HepG2 (cell line): ENCODE measurements around the gene MRFAP1. TPM values are rescaled to one million over a fixed set of nuclear protein-coding genes. Genes with fewer than 3 reads are reported as not detected.

ENCODE experiments used
- DPF2 ChIP-seq: sonication (generic); formaldehyde crosslinking; IDR thresholded peaks from 2 replicates; pipeline ENCODE4 v1.4.0; 2020; ENCODE audit warnings: mild to moderate bottlenecking, low read depth, missing genetic modification reagents, borderline replicate concordance
- MAZ ChIP-seq, 2 experiments: sonication (generic) in 1 of 2; formaldehyde crosslinking in 1 of 2; IDR thresholded peaks; 2 replicates each; pipeline versions ENCODE4 v1.5.0 to v1.6.1; 2012 to 2020; ENCODE audit warnings: low read depth in 2 of 2, mild to moderate bottlenecking in 2 of 2, borderline replicate concordance in 1 of 2, improper control_type of control experiment in 1 of 2, low read length in 1 of 2, missing genetic modification reagents in 1 of 2, moderate library complexity in 1 of 2
- MEIS2 ChIP-seq: sonication (generic); formaldehyde crosslinking; IDR thresholded peaks from 2 replicates; pipeline ENCODE4 v1.9.0; 2021; ENCODE audit warnings: mild to moderate bottlenecking, missing genetic modification reagents
- MIER2 ChIP-seq: IDR thresholded peaks from 2 replicates; pipeline ENCODE4 v1.6.1; 2016; ENCODE audit warnings: missing biosample characterization, missing genetic modification reagents
- REPIN1 ChIP-seq: sonication (generic); formaldehyde crosslinking; IDR thresholded peaks from 2 replicates; pipeline ENCODE4 v1.8.0; 2022; ENCODE audit warnings: missing genetic modification reagents, low read depth, mild to moderate bottlenecking, borderline replicate concordance
- SETDB1 ChIP-seq: sonication (generic); formaldehyde crosslinking; IDR thresholded peaks from 2 replicates; pipeline ENCODE4 v1.5.1; 2020; ENCODE audit warnings: missing genetic modification reagents, mild to moderate bottlenecking, borderline replicate concordance
- SP5 ChIP-seq: IDR thresholded peaks from 2 replicates; pipeline ENCODE4 v1.6.1; 2016; ENCODE audit warnings: low read depth, borderline replicate concordance
- SYNCRIP ChIP-seq: fragments of 200-400 bp; formaldehyde crosslinking; IDR thresholded peaks from 2 replicates; pipeline ENCODE4 v1.6.1; 2018; ENCODE audit warnings: mild to moderate bottlenecking, low read depth, low read length; ENCODE audit not compliant: insufficient read depth
- ZBTB3 ChIP-seq: sonication (generic); formaldehyde crosslinking; IDR thresholded peaks from 2 replicates; pipeline ENCODE4 v1.4.0; 2020; ENCODE audit warnings: low read depth, mild to moderate bottlenecking, moderate library complexity, missing genetic modification reagents, borderline replicate concordance
- ZBTB38 ChIP-seq: sonication (generic); formaldehyde crosslinking; IDR thresholded peaks from 2 replicates; pipeline ENCODE4 v1.5.1; 2020; ENCODE audit warnings: mild to moderate bottlenecking, missing genetic modification reagents
- ZFP36L1 ChIP-seq: sonication (generic); formaldehyde crosslinking; IDR thresholded peaks from 2 replicates; pipeline ENCODE4 v1.8.0; 2022; ENCODE audit warnings: mild to moderate bottlenecking, missing genetic modification reagents, moderate library complexity
- ZKSCAN5 ChIP-seq: sonication (generic); formaldehyde crosslinking; IDR thresholded peaks from 2 replicates; pipeline ENCODE4 v1.5.1; 2020; ENCODE audit warnings: mild to moderate bottlenecking, missing genetic modification reagents
- ZNF501 ChIP-seq: sonication (generic); formaldehyde crosslinking; IDR thresholded peaks from 2 replicates; pipeline ENCODE4 v1.5.1; 2020; ENCODE audit warnings: mild to moderate bottlenecking, moderate library complexity, missing genetic modification reagents
- ZNF530 ChIP-seq: sonication (generic); formaldehyde crosslinking; IDR thresholded peaks from 2 replicates; pipeline ENCODE4 v1.5.0; 2020; ENCODE audit warnings: low read depth, mild to moderate bottlenecking, missing genetic modification reagents
- ZNF556 ChIP-seq: sonication (generic); formaldehyde crosslinking; IDR thresholded peaks from 2 replicates; pipeline ENCODE4 v1.4.0; 2020; ENCODE audit warnings: mild to moderate bottlenecking, missing genetic modification reagents, borderline replicate concordance
- ZNF75D ChIP-seq: sonication (generic); formaldehyde crosslinking; IDR thresholded peaks from 2 replicates; pipeline ENCODE4 v1.8.1; 2023; ENCODE audit warnings: missing genetic modification reagents, mild to moderate bottlenecking, borderline replicate concordance
- ZNF790 ChIP-seq: sonication (generic); formaldehyde crosslinking; IDR thresholded peaks from 2 replicates; pipeline ENCODE4 v1.8.0; 2022; ENCODE audit warnings: missing genetic modification reagents, mild to moderate bottlenecking, borderline replicate concordance
- polyA plus RNA-seq, 8 experiments: library from polyadenylated mRNA; depleted of rRNA in 3 of 8; stranded (reverse) in 7 of 8; unstranded in 1 of 8; fragments of >200 nt; fragmentation: Illumina TruSeq in 4 of 8; extraction: Trizol in 4 of 8; gene quantifications; 2 replicates each; pipeline versions ENCODE4 v1.2.1 to v1.2.3, GENCODE V29; 2011 to 2016; ENCODE audit warnings: low read depth in 4 of 8, missing spikeins in 1 of 8, mixed read lengths in 1 of 8; ENCODE audit not compliant: insufficient read depth in 1 of 8
- total RNA-seq, 5 experiments: library from RNA; depleted of rRNA; stranded (reverse); fragments of >200 nt; fragmentation: Illumina TruSeq; extraction: Trizol; gene quantifications; 2 replicates each; pipeline ENCODE4 v1.2.3, GENCODE V29; 2016; ENCODE audit warnings: low read depth in 1 of 5
- TF ChIP-seq, protein P1 (sequence below): fragments of 450-650 bp; IDR thresholded peaks from 2 replicates; pipeline ENCODE4 v1.6.1; 2017; ENCODE audit warnings: mild to moderate bottlenecking
- TF ChIP-seq, protein P2 (sequence below): sonication (generic); formaldehyde crosslinking; IDR thresholded peaks from 2 replicates; pipeline ENCODE4 v1.5.0; 2020; ENCODE audit warnings: mild to moderate bottlenecking, missing genetic modification reagents, moderate library complexity

MRFAP1 gene
- total and polyA plus RNA-seq, 2 of the 13 experiments (the other 11 are each of a cell fraction or from before 2014, with no cell fraction given) = 112 to 158 TPM

DNA sequence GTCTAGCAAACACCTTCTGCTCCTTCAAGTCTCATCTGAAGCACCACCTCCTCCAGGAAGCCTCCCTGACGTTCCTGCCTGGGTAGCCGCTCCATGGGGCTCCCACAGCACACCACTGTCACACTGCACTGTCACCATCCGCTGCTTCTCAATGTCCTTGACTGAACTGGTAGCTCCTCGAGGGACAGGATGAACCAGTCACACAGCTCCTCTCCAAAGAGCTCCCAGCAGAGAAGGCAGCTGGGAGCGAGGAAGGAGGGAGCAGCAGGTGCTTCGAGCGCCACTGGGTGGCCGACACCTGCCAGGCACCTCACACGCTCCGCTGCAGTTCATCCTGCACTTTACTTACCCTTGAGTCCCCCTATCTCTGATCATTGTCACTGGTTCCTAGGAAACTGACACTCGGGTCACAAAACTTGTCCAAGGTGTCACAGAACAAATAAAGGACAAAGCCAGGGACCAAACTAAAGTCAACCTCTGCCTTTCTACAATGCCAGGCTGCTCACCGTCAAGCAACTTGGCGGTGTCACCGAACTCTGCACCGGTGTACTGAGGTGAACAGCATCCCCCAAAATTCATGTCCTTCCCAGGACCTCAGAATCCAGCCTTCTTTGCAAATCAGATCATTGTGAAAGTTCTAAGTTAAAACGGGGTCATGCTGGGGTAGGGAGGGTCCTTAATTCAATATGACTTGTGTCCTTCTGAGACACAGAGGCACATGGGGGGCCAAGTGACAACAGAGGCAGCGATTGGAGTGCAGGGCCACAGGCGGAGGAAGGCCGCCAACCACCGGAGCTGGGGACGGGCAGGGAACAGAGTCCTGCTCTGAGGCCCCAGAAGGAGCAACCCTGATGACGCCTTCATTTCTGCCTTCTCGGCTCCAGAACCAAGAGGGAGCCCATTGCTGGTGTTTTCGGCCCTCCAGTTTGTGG lies 47.7 kb downstream of the MRFAP1 start (continued):
- TF ChIP-seq REPIN1 (CRISPR knock-in tag) (0 out of 2 replicates have a peak, but pooled peaks have one; percentile 20), ZNF530 (no peak), ZKSCAN5 (0 out of 2 replicates have a peak, but pooled peaks have one; percentile 16), MEIS2 (CRISPR knock-in tag) (no peak), SP5 (CRISPR knock-in tag) (no peak), ZBTB3 (CRISPR knock-in tag) (0 out of 2 replicates have a peak, but pooled peaks have one; percentile 71), SYNCRIP (no peak), ZFP36L1 (CRISPR knock-in tag) (no peak), SETDB1 (CRISPR knock-in tag) (no peak), ZNF556 (CRISPR knock-in tag) (peak; percentile 71; the same call in 1 of the 2 replicates), ZNF501 (CRISPR knock-in tag) (peak; percentile 64), ZNF75D (no peak), MAZ (IDR thresholded peaks at IDR 0.05; ENCODE audit: borderline replicate concordance, low read depth, low read length) (0 out of 2 replicates have a peak, but pooled peaks have one; percentile 21), MAZ (CRISPR knock-in tag; IDR thresholded peaks at IDR 0.05; ENCODE audit: low read depth) (no peak), ZBTB38 (peak; percentile 90), DPF2 (CRISPR knock-in tag) (no peak), ZNF790 (CRISPR knock-in tag) (0 out of 2 replicates have a peak, but pooled peaks have one; percentile 79), MIER2 (CRISPR knock-in tag) (0 out of 2 replicates have a peak, but pooled peaks have one; percentile 12)
- TF ChIP-seq, protein P1, sequence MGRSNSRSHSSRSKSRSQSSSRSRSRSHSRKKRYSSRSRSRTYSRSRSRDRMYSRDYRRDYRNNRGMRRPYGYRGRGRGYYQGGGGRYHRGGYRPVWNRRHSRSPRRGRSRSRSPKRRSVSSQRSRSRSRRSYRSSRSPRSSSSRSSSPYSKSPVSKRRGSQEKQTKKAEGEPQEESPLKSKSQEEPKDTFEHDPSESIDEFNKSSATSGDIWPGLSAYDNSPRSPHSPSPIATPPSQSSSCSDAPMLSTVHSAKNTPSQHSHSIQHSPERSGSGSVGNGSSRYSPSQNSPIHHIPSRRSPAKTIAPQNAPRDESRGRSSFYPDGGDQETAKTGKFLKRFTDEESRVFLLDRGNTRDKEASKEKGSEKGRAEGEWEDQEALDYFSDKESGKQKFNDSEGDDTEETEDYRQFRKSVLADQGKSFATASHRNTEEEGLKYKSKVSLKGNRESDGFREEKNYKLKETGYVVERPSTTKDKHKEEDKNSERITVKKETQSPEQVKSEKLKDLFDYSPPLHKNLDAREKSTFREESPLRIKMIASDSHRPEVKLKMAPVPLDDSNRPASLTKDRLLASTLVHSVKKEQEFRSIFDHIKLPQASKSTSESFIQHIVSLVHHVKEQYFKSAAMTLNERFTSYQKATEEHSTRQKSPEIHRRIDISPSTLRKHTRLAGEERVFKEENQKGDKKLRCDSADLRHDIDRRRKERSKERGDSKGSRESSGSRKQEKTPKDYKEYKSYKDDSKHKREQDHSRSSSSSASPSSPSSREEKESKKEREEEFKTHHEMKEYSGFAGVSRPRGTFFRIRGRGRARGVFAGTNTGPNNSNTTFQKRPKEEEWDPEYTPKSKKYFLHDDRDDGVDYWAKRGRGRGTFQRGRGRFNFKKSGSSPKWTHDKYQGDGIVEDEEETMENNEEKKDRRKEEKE = no peak
- TF ChIP-seq, protein P2, sequence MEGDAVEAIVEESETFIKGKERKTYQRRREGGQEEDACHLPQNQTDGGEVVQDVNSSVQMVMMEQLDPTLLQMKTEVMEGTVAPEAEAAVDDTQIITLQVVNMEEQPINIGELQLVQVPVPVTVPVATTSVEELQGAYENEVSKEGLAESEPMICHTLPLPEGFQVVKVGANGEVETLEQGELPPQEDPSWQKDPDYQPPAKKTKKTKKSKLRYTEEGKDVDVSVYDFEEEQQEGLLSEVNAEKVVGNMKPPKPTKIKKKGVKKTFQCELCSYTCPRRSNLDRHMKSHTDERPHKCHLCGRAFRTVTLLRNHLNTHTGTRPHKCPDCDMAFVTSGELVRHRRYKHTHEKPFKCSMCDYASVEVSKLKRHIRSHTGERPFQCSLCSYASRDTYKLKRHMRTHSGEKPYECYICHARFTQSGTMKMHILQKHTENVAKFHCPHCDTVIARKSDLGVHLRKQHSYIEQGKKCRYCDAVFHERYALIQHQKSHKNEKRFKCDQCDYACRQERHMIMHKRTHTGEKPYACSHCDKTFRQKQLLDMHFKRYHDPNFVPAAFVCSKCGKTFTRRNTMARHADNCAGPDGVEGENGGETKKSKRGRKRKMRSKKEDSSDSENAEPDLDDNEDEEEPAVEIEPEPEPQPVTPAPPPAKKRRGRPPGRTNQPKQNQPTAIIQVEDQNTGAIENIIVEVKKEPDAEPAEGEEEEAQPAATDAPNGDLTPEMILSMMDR = peak; percentile 88
